K562 (cell line): ENCODE data around the gene GPR39. TPM values are rescaled to one million over a fixed set of nuclear protein-coding genes. Genes with fewer than 3 reads are reported as not detected.

Experiments used
- ATAC-seq: fragments of 200-7000 bp; cut with Tn5 transposase; 3 replicates; pipeline ENCODE4 v1.9.1; 2020; ENCODE audit warnings: moderate library complexity
- BruUV-seq: library from RNA; stranded (reverse); fragments of 400-500 nt; replicated peaks from 2 replicates; lab custom pipeline; 2021; lab: Mats Ljungman, UMichigan
- CTCF ChIA-PET: fragments of 300-600 bp; formaldehyde crosslinking; extraction: SDS; loops from one replicate; lab custom pipeline; 2021; ENCODE audit warnings: low intra/inter-chr PET ratio; lab: Yijun Ruan, JAX
- POLR2A ChIA-PET: fragments of 300-600, 350-650 bp; sonication (Branson Sonifier 250); formaldehyde crosslinking; extraction: SDS; loops from one replicate; lab custom pipeline; 2021; ENCODE audit warnings: antibody characterized with exemption, inconsistent platforms; lab: Yijun Ruan, JAX
- DNase-seq, 4 experiments: peaks; one replicate each; pipeline versions ENCODE4 v3.0.0 to v3.0.0-alpha.2; 2011 to 2018; ENCODE audit warnings: low spot score in 3 of 4, mixed read lengths in 3 of 4; ENCODE audit errors: extremely low read depth in 1 of 4
- FAIRE-seq: peaks from 2 replicates; lab custom pipeline; 2011; peaks lifted over from hg19 to GRCh38; lab: Jason Lieb, UNC
- H2AFZ ChIP-seq: 2 replicates; pipeline ENCODE4 v1.6.0; 2011; ENCODE audit warnings: low read depth, low read length, control low read depth, inconsistent platforms
- H3K27ac ChIP-seq: fragments of 200-600 bp; 3 replicates; pipeline ENCODE4 v1.8.0; 2011; ENCODE audit warnings: low read depth, mild to moderate bottlenecking, control low read depth, inconsistent platforms, low read length, moderate library complexity, mixed read lengths; ENCODE audit errors: extremely low read depth
- H3K27me3 ChIP-seq, 2 experiments: fragments of 300-600 bp in 1 of 2; 2 replicates in 1 of 2; 3 replicates in 1 of 2; pipeline versions ENCODE4 v1.6.0 to v1.8.0; 2011; ENCODE audit warnings: inconsistent platforms in 2 of 2, low read length in 2 of 2, mild to moderate bottlenecking in 1 of 2, mixed read lengths in 1 of 2, moderate library complexity in 1 of 2; ENCODE audit not compliant: control insufficient read depth in 2 of 2, insufficient read depth in 2 of 2
- H3K36me3 ChIP-seq: fragments of 300-600 bp; 3 replicates; pipeline ENCODE4 v1.8.0; 2011; ENCODE audit warnings: mild to moderate bottlenecking, low read length, inconsistent platforms; ENCODE audit not compliant: control insufficient read depth, insufficient read depth
- H3K4me1 ChIP-seq, 2 experiments: fragments of 200-600 bp in 1 of 2; replicated peaks in 1 of 2; 2 replicates in 1 of 2; 3 replicates in 1 of 2; pipeline versions ENCODE4 v1.5.1 to v1.8.0; 2011; ENCODE audit warnings: inconsistent platforms in 2 of 2, low read length in 2 of 2, mild to moderate bottlenecking in 1 of 2, mixed read lengths in 1 of 2, moderate library complexity in 1 of 2; ENCODE audit not compliant: control insufficient read depth in 2 of 2, insufficient read depth in 2 of 2
- H3K4me2 ChIP-seq: 2 replicates; pipeline ENCODE4 v1.6.1; 2011; ENCODE audit warnings: low read length, control low read depth, inconsistent platforms, mixed read lengths; ENCODE audit not compliant: insufficient read depth
- H3K4me3 ChIP-seq: fragments of 200-600 bp; sonication (generic), shearing (Covaris generic); 2 replicates; pipeline ENCODE4 v1.5.1; 2016; ENCODE audit warnings: control low read depth, inconsistent platforms
- H3K79me2 ChIP-seq: fragments of 200-600 bp; 3 replicates; pipeline ENCODE4 v1.8.0; 2011; ENCODE audit warnings: low read length, inconsistent platforms; ENCODE audit not compliant: control insufficient read depth, insufficient read depth
- H3K9ac ChIP-seq, 2 experiments: 2 replicates each; pipeline versions ENCODE4 v1.6.0 to v1.6.1; 2011; ENCODE audit warnings: low read depth in 2 of 2, low read length in 2 of 2, control low read depth in 1 of 2, inconsistent platforms in 1 of 2, mild to moderate bottlenecking in 1 of 2, mixed read lengths in 1 of 2; ENCODE audit not compliant: insufficient read depth in 1 of 2
- H3K9me1 ChIP-seq: one replicate; pipeline ENCODE4 v1.6.0; 2011; ENCODE audit warnings: inconsistent platforms, mild to moderate bottlenecking, low read length, moderate library complexity; ENCODE audit not compliant: control insufficient read depth, insufficient read depth
- H3K9me3 ChIP-seq: replicated peaks from 2 replicates; pipeline ENCODE4 v1.5.1; 2011; ENCODE audit warnings: low read depth, low read length, inconsistent platforms; ENCODE audit not compliant: control insufficient read depth, insufficient read depth
- H4K20me1 ChIP-seq: replicated peaks from 2 replicates; pipeline ENCODE4 v1.6.1; 2011; ENCODE audit warnings: low read length, inconsistent platforms, mixed read lengths; ENCODE audit not compliant: control insufficient read depth, insufficient read depth
- ARID4B ChIP-seq: sonication (generic); formaldehyde crosslinking; IDR thresholded peaks from 2 replicates; pipeline ENCODE4 v1.8.0; 2022; ENCODE audit warnings: mild to moderate bottlenecking, missing genetic modification reagents
- ELK1 ChIP-seq: sonication (generic); formaldehyde crosslinking; IDR thresholded peaks from 2 replicates; pipeline ENCODE4 v1.8.1; 2022; ENCODE audit warnings: missing genetic modification reagents
- ETV5 ChIP-seq: sonication (generic); formaldehyde crosslinking; IDR thresholded peaks from 2 replicates; pipeline ENCODE4 v1.4.0; 2020; ENCODE audit warnings: low read depth, mild to moderate bottlenecking, missing genetic modification reagents
- HIVEP1 ChIP-seq: fragments of 250-450 bp; sonication (Bioruptor Pico); IDR thresholded peaks from 2 replicates; pipeline ENCODE4 v1.4.0; 2020; ENCODE audit warnings: mild to moderate bottlenecking
- NCOR1 ChIP-seq: fragments of 450-650 bp; IDR thresholded peaks from 2 replicates; pipeline ENCODE4 v1.6.1; 2016; ENCODE audit warnings: mild to moderate bottlenecking, moderate library complexity
- NR2C2 ChIP-seq, 2 experiments: fragments of 200-800 bp in 1 of 2; sonication (Bioruptor generic) in 1 of 2; sonication (generic) in 1 of 2; formaldehyde crosslinking in 1 of 2; IDR thresholded peaks; 2 replicates each; pipeline versions ENCODE4 v1.6.1 to v1.8.0; 2016 to 2022; ENCODE audit warnings: mild to moderate bottlenecking in 1 of 2, missing compliant biosample characterization in 1 of 2, missing genetic modification characterization in 1 of 2, missing genetic modification reagents in 1 of 2
- PHB2 ChIP-seq: fragments of 450-650 bp; IDR thresholded peaks from 2 replicates; pipeline ENCODE4 v1.6.1; 2017; ENCODE audit warnings: low read depth
- USF1 ChIP-seq: sonication (generic); formaldehyde crosslinking; IDR thresholded peaks from 2 replicates; pipeline ENCODE4 v1.9.0; 2022; ENCODE audit warnings: mild to moderate bottlenecking, missing genetic modification reagents
- WGBS: fragments of 100-300 bp; shearing (Covaris generic); methylation state at CpG from one replicate; pipeline ENCODE4 v1.1.6; 2016; ENCODE audit warnings: low coverage, mixed read lengths; ENCODE audit not compliant: insufficient coverage; ENCODE audit errors: missing lambda C conversion rate; 5-methylcytosine and 5-hydroxymethylcytosine counted together
- in situ Hi-C: fragments of 300-500 bp; cut with MboI; formaldehyde crosslinking; loops from 4 replicates; pipeline ENCODE4 v1.15.0; 2018; ENCODE audit warnings: inconsistent platforms, mixed read lengths
- intact Hi-C: fragments of 100-400 bp; cut with micrococcal nuclease; formaldehyde crosslinking; loops from 2 replicates; pipeline ENCODE4 v1.14.2; 2022
- polyA plus RNA-seq, 8 experiments: library from polyadenylated mRNA; depleted of rRNA in 4 of 8; stranded (reverse) in 5 of 8; unstranded in 3 of 8; fragments of >200 nt; fragmentation: Nextera tagmentation in 2 of 8; fragmentation: Illumina TruSeq in 1 of 8; extraction: Ambion mirVana in 2 of 8; extraction: Trizol in 1 of 8; gene quantifications; 2 replicates each; pipeline versions ENCODE4 v1.2.1 to v1.2.3, GENCODE V29; 2011 to 2014; ENCODE audit warnings: inconsistent platforms in 1 of 8, missing spikeins in 1 of 8
- total RNA-seq, 7 experiments: library from RNA; depleted of rRNA in 6 of 7; stranded (reverse); fragments of >200 nt in 6 of 7; fragmentation: Illumina TruSeq in 2 of 7; extraction: Trizol in 2 of 7; gene quantifications; 2 replicates each; pipeline versions ENCODE4 v1.2.1 to v1.2.3, GENCODE V29; 2011 to 2021; ENCODE audit warnings: low replicate concordance in 1 of 7

Gene GPR39
- total and polyA plus RNA-seq, 9 of the 15 experiments (the other 6 are each of a cell fraction or from before 2014, with no cell fraction given), result 0.04 TPM; not detected in 8

- DNase-seq, result no peak
- no peak overlapping the region for H3K4me3 ChIP-seq
- no peak overlapping the region for H3K9ac ChIP-seq
- no peaks in the 10 kb centered on the region for H3K79me2 ChIP-seq
- no peaks in the 10 kb centered on the region for H3K9me3 ChIP-seq
- in situ Hi-C loops, result no loop called here
- ATAC-seq, result no peak
- no peak overlapping the region for H3K4me2 ChIP-seq
- WGBS, result 0% methylated on average over 3 of the region's 3 CpGs
- FAIRE-seq, result no peak
- no peak overlapping the region for H3K27ac ChIP-seq
- H3K9me1 ChIP-seq, result no peaks in the 10 kb centered on the region
- no TSS peak for BruUV-seq
- H3K27me3 ChIP-seq, result no peaks in the 10 kb centered on the region
- CTCF ChIA-PET, result no interaction called here
- no peaks in the 10 kb centered on the region for H3K36me3 ChIP-seq
- intact Hi-C loops, result no loop called here
- H4K20me1 ChIP-seq, result no peaks in the 10 kb centered on the region
- no peak overlapping the region for H2AFZ ChIP-seq
- POLR2A ChIA-PET, result no interaction called here
- TF ChIP-seq ETV5 (no peak), NCOR1 (no peak), PHB2 (no peak), ELK1 (CRISPR knock-in tag) (no peak), HIVEP1 (CRISPR knock-in tag) (no peak), USF1 (CRISPR knock-in tag) (no peak), ARID4B (CRISPR knock-in tag) (no peak), NR2C2 (CRISPR knock-in tag; IDR thresholded peaks at IDR 0.05) (no peak), NR2C2 (tag; IDR thresholded peaks at IDR 0.05) (no peak)
- no peaks in the 10 kb centered on the region for H3K4me1 ChIP-seq
Observed at GRCh38 chr2:132478461-132479105, 62.0 kb downstream of the GPR39 start.
